CMK (cell line): ENCODE measurements around the gene ICA1L.

Experiments used
- DNase-seq: peaks from one replicate; pipeline ENCODE4 v3.0.0-alpha.2; 2010; ENCODE audit warnings: low read depth

ICA1L gene

DNA sequence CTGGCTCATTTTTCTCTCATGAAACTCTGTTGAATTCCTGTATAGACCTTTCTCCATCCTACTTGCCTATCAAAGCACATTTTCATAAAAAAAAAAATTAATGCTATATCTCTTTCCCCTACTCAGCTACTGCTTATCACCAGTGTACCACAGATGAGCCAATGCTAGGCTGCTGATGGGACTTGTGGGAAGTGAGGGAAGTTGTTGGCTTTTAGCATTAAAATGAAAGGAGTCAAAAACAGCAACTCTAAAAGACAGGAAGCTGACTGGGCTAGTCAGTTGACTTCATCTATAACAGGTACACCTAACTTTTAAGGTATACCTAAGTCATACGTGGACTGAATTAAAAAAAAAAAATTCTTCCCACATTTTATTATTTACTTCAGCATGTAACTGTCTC lies 134.7 kb downstream of the ICA1L start:
- no peak for DNase-seq

DNA sequence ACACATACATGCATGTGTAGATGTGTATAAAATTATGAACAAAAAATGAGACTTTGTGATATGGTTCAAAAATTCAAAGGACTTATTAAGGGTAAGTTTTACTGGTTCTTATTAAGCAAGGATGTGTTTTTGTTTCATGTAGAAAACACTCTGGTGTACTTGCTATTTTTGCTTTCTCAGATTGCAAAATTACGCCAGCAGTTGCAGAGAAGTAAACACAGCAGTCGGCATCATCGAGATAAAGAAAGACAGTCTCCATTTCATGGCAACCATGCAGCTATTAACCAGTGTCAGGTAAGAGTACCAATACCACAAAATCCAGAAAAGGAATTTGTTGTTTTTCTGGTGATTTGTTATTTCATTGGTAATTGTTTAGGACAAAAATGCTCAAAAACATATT lies 145.5 kb downstream of the ICA1L start:
- no peak for DNase-seq

DNA sequence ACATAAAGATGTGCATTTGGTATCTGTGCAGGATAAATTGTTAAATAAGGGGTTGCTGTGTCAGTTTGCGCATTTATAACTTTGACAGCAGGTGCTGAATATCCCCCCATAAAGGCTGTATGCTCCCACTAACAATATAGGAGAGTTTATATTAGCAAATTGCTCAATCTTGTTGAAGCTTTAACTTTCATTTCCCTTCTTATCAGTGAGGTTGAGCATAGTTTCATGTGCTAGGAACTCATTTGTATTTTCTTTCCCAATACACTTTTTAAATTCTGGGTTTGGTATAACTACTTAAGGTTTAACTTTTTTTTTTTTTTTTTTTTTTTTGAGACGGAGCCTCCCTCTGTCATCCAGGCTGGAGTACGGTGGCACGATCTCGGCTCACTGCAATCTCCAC lies 147.8 kb downstream of the ICA1L start:
- no peak for DNase-seq
